MM.1S (cell line): ENCODE data around the gene PCDHGA8.

Experiments used
- DNase-seq: peaks from one replicate; pipeline ENCODE4 v3.0.0-alpha.2; 2015
- H2AFZ ChIP-seq: fragments of 300-600 bp; sonication (generic); 2 replicates; pipeline ENCODE4 v1.6.0; 2016; ENCODE audit warnings: antibody characterized with exemption, low read length
- H3F3A ChIP-seq: fragments of 300-600 bp; sonication (generic); 2 replicates; pipeline ENCODE4 v1.6.1; 2016; ENCODE audit warnings: mild to moderate bottlenecking, antibody characterized with exemption, low read length, moderate library complexity, mixed read lengths; ENCODE audit not compliant: insufficient read depth
- H3K27ac ChIP-seq: fragments of 300-600 bp; sonication (generic); 2 replicates; pipeline ENCODE4 v1.5.1; 2016; ENCODE audit warnings: mild to moderate bottlenecking, low read length
- H3K27me3 ChIP-seq: fragments of 300-600 bp; sonication (generic); replicated peaks from 2 replicates; pipeline ENCODE4 v1.6.0; 2016; ENCODE audit warnings: low read length; ENCODE audit not compliant: insufficient read depth
- H3K36me3 ChIP-seq: fragments of 300-600 bp; sonication (generic); replicated peaks from 2 replicates; pipeline ENCODE4 v1.6.1; 2016; ENCODE audit warnings: mild to moderate bottlenecking, low read length, mixed read lengths; ENCODE audit not compliant: insufficient read depth
- H3K4me1 ChIP-seq: fragments of 300-600 bp; sonication (generic); 2 replicates; pipeline ENCODE4 v1.6.1; 2016; ENCODE audit warnings: low read length, mixed read lengths
- H3K4me2 ChIP-seq: fragments of 300-600 bp; sonication (generic); 2 replicates; pipeline ENCODE4 v1.6.0; 2016; ENCODE audit warnings: low read depth, low read length
- H3K4me3 ChIP-seq: fragments of 300-600 bp; sonication (generic); 2 replicates; pipeline ENCODE4 v1.5.1; 2016; ENCODE audit warnings: low read length, mixed read lengths
- H3K79me2 ChIP-seq: fragments of 300-600 bp; sonication (generic); 2 replicates; pipeline ENCODE4 v1.6.1; 2016; ENCODE audit warnings: mixed run types, low read length, mixed read lengths
- H3K9ac ChIP-seq: fragments of 300-600 bp; sonication (generic); 2 replicates; pipeline ENCODE4 v1.6.1; 2016; ENCODE audit warnings: low read length, mixed read lengths
- H3K9me2 ChIP-seq: fragments of 300-600 bp; sonication (generic); replicated peaks from 2 replicates; pipeline ENCODE4 v1.6.1; 2016; ENCODE audit warnings: mild to moderate bottlenecking, low read length, mixed read lengths; ENCODE audit not compliant: insufficient read depth
- H3K9me3 ChIP-seq: fragments of 300-600 bp; sonication (generic); replicated peaks from 2 replicates; pipeline ENCODE4 v1.6.1; 2016; ENCODE audit warnings: mild to moderate bottlenecking, low read length, mixed read lengths; ENCODE audit not compliant: insufficient read depth
- H4K20me1 ChIP-seq: fragments of 300-600 bp; sonication (generic); 2 replicates; pipeline ENCODE4 v1.6.1; 2016; ENCODE audit warnings: mild to moderate bottlenecking, low read length, moderate library complexity, mixed read lengths; ENCODE audit not compliant: insufficient read depth
- EZH2 ChIP-seq: fragments of 300-600 bp; sonication (generic); optimal IDR thresholded peaks from 2 replicates; pipeline ENCODE3; 2017; ENCODE audit warnings: low read depth, mild to moderate bottlenecking, antibody characterized with exemption, low read length, mixed read lengths
- EZH2phosphoT487 ChIP-seq: fragments of 300-600 bp; sonication (generic); IDR thresholded peaks from 2 replicates; pipeline ENCODE4 v1.6.1; 2018; ENCODE audit warnings: antibody characterized with exemption, low read length
- TF ChIP-seq, protein P1 (sequence below): fragments of 300-600 bp; sonication (generic); IDR thresholded peaks from 2 replicates; pipeline ENCODE4 v1.5.1; 2016; ENCODE audit warnings: antibody characterized with exemption, low read length, mixed read lengths

PCDHGA8 gene

DNA sequence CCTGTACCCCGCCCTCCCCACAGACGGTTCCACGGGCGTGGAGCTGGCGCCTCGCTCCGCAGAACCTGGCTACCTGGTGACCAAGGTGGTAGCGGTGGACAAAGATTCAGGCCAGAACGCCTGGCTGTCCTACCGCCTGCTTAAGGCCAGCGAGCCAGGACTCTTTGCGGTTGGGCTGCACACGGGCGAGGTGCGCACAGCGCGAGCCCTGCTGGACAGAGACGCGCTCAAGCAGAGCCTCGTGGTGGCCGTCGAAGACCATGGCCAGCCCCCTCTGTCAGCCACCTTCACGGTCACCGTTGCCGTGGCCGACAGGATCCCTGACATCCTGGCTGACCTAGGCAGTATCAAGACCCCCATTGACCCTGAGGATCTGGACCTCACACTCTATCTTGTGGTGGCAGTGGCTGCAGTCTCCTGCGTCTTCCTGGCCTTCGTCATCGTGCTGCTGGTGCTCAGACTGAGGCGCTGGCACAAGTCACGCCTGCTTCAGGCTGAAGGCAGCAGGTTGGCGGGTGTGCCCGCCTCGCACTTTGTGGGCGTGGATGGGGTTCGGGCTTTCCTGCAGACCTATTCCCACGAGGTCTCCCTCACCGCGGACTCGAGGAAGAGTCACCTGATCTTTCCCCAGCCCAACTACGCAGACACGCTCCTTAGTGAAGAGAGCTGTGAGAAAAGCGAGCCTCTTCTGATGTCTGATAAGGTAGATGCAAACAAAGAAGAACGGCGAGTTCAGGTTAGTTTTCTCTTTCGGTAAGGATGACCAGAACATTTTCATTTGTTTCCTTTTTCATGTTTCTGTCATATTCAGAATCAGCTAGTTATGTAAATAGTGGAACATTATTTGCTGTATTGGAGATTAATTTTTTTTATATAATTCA lies 26.2 kb upstream of the PCDHGA8 start:
- no peak for DNase-seq
- Histone ChIP-seq H3K9me2 (no peaks in the 10 kb centered on the region), H3F3A (no peaks in the 10 kb centered on the region), H3K9ac (no peak overlapping the region), H3K4me2 (no peak overlapping the region), H3K27ac (no peak overlapping the region), H3K36me3 (no peaks in the 10 kb centered on the region), H3K4me3 (no peak overlapping the region), H3K79me2 (no peaks in the 10 kb centered on the region), H3K4me1 (no peaks in the 10 kb centered on the region), H3K27me3 (no peaks in the 10 kb centered on the region; the same call in none of the 2 replicates), H2AFZ (no peak overlapping the region), H4K20me1 (no peaks in the 10 kb centered on the region), H3K9me3 (no peaks in the 10 kb centered on the region)
- no peak for TF ChIP-seq EZH2
- TF ChIP-seq, protein P1, sequence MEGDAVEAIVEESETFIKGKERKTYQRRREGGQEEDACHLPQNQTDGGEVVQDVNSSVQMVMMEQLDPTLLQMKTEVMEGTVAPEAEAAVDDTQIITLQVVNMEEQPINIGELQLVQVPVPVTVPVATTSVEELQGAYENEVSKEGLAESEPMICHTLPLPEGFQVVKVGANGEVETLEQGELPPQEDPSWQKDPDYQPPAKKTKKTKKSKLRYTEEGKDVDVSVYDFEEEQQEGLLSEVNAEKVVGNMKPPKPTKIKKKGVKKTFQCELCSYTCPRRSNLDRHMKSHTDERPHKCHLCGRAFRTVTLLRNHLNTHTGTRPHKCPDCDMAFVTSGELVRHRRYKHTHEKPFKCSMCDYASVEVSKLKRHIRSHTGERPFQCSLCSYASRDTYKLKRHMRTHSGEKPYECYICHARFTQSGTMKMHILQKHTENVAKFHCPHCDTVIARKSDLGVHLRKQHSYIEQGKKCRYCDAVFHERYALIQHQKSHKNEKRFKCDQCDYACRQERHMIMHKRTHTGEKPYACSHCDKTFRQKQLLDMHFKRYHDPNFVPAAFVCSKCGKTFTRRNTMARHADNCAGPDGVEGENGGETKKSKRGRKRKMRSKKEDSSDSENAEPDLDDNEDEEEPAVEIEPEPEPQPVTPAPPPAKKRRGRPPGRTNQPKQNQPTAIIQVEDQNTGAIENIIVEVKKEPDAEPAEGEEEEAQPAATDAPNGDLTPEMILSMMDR: no peak
- TF ChIP-seq EZH2phosphoT487: no peak

DNA sequence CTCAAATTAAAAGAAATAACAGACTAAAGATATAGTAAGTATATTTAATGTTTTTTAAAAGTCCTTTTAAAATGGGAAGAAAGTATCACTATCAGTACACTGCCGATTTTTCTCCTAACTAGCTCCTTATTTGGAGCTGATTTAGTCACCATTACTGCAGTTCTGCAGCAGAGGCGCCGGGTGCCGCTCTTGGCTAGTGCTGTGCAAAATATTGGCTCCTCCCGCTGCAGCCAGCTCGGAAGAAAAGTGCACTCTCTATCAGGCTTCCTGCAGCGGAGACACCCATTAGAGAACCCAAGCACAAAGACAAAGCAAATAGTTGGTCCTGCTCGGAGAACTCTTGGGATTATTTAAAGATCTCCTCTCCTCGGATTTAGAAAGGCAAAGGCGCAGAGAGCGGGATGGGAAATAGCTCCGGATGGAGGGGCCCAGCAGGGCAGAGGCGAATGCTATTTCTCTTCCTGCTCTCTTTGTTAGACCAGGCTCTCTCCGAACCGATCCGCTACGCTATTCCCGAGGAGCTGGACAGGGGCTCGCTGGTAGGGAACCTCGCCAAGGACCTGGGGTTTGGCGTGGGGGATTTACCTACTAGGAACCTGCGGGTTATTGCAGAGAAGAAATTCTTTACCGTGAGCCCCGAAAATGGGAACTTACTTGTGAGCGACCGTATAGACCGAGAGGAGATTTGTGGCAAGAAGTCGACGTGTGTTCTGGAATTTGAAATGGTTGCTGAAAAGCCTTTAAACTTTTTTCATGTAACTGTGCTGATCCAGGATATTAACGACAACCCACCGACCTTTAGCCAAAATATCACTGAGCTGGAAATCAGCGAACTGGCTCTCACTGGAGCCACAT lies 22.2 kb upstream of the PCDHGA8 start, which contains the start of gene PCDHGB3:
PCDHGB3 (plus strand) TSS at position 249 of the 855 bp plus-strand sequence; CDS start at position 402, 153 bp downstream.
- no peaks in the 10 kb centered on the region for H3K79me2 ChIP-seq
- H3K4me2 ChIP-seq: peak within 1 kb of the TSS; percentile 92
- peak; percentile 82 for DNase-seq
- no peaks in the 10 kb centered on the region for H3K36me3 ChIP-seq
- no peaks in the 10 kb centered on the region for H3K4me1 ChIP-seq
- TF ChIP-seq, protein P1: peak; percentile 73
- no peak for TF ChIP-seq EZH2phosphoT487
- no peak within 1 kb of the TSS for H3K27ac ChIP-seq
- H3K9ac ChIP-seq: peak within 1 kb of the TSS; percentile 30; the same call in 1 of the 2 replicates
- H3K9me2 ChIP-seq: no peaks in the 10 kb centered on the region
- no peaks in the 10 kb centered on the region for H3K9me3 ChIP-seq
- no peaks in the 10 kb centered on the region for H3F3A ChIP-seq
- no peaks in the 10 kb centered on the region for H4K20me1 ChIP-seq
- H3K27me3 ChIP-seq: no peaks in the 10 kb centered on the region; the same call in 1 of the 2 replicates
- peak within 1 kb of the TSS; percentile 98 for H2AFZ ChIP-seq
- peak within 1 kb of the TSS; percentile 68 for H3K4me3 ChIP-seq

DNA sequence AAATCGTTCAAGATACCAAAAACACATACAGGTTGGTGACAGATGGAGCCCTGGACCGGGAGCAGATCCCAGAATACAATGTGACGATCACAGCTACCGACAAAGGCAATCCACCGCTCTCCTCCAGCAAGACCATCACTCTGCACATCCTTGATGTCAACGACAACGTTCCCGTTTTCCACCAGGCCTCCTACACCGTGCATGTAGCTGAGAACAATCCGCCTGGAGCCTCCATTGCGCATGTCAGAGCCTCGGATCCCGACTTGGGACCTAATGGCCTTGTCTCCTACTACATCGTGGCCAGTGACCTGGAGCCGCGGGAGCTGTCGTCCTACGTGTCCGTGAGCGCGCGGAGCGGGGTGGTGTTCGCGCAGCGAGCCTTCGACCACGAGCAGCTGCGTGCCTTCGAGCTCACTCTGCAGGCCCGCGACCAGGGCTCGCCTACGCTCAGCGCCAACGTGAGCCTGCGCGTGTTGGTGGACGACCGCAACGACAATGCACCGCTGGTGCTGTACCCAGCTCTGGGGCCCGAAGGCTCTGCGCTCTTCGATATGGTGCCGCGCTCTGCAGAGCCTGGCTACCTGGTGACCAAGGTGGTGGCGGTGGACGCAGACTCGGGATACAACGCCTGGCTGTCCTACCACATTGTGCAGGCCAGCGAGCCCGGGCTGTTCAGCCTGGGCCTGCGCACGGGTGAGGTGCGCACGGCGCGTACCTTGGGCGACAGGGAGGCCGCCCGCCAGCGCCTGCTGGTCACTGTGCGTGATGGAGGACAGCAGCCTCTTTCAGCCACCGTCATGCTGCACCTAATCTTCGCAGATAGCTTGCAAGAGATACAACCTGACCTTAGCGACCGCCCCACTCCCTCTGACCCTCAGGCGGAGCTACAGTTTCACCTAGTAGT lies 20.6 kb upstream of the PCDHGA8 start:
- Histone ChIP-seq H3K9me3 (no peaks in the 10 kb centered on the region), H3F3A (no peaks in the 10 kb centered on the region), H3K36me3 (no peaks in the 10 kb centered on the region), H3K4me1 (no peaks in the 10 kb centered on the region), H3K9ac (no peak overlapping the region), H2AFZ (no peak overlapping the region), H3K27ac (no peak overlapping the region), H3K4me3 (no peak overlapping the region), H3K79me2 (no peaks in the 10 kb centered on the region), H3K27me3 (no peaks in the 10 kb centered on the region), H4K20me1 (no peaks in the 10 kb centered on the region), H3K4me2 (no peak overlapping the region), H3K9me2 (no peaks in the 10 kb centered on the region)
- no peak for DNase-seq
- TF ChIP-seq EZH2phosphoT487 (no peak), EZH2 (no peak)
- TF ChIP-seq, protein P1: no peak
